ENCODE results near the gene LRRC7.

- TF ChIP-seq CTCF (IDR thresholded peaks at IDR 0.05): no peak
- TF ChIP-seq POLR2A (IDR thresholded peaks at IDR 0.05): no peak
These were observed 588.9 kb downstream of the LRRC7 start for GRCh38 chr1:70156529-70157120.
